ENCODE results near the gene HSF5.

DNA sequence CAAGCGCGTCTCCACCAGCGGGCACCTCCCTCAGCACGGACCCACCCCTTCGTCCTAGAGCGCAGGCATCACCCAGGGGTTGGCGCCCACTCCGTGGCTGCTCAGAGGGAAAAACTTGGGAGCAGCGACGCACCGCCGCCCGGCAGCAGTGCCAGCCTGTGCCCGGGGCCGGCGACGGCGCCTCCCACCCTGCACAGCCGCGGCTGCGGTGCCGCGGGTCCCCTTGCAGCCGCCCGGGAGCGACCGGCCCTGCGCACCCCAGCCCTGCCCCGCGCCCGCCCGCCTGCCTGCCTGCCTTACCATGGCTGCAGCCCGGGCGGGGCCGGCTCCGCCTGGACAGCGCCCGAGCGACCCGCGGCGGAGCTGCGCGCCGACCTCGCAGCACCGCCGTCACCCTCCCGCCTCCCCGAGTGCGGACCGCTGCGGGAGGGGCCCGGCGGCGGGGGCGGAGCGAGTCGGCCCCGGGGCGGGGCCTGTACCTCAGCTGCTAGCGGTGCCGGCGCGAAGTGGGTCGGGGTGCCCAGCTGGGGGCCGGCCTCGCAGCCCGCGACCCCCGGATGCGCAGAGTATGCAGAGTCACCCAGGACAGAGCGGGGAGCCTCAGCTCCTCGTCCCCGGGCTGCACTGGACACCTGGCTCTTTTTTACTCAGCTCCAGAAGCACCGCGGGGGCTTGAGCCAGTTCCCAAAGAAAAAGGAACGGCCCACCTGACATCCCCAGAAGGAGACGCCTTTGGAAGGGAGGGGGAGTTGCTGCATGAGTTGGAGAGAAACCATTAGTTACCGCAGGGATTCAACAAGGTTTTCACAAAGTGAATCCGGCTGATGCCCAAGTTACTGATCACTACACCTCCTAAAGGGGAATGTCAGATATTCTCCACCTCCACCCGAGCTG is 43.7 kb upstream of the HSF5 start:
- TF ChIP-seq, protein P1, sequence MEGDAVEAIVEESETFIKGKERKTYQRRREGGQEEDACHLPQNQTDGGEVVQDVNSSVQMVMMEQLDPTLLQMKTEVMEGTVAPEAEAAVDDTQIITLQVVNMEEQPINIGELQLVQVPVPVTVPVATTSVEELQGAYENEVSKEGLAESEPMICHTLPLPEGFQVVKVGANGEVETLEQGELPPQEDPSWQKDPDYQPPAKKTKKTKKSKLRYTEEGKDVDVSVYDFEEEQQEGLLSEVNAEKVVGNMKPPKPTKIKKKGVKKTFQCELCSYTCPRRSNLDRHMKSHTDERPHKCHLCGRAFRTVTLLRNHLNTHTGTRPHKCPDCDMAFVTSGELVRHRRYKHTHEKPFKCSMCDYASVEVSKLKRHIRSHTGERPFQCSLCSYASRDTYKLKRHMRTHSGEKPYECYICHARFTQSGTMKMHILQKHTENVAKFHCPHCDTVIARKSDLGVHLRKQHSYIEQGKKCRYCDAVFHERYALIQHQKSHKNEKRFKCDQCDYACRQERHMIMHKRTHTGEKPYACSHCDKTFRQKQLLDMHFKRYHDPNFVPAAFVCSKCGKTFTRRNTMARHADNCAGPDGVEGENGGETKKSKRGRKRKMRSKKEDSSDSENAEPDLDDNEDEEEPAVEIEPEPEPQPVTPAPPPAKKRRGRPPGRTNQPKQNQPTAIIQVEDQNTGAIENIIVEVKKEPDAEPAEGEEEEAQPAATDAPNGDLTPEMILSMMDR (IDR thresholded peaks at IDR 0.05), result no peak
- TF ChIP-seq EZH2phosphoT487 (IDR thresholded peaks at IDR 0.05) (no peak), EZH2 (IDR thresholded peaks at IDR 0.05) (no peak)

Measured in neural progenitor cell (in vitro differentiated cells).